ENCODE data around the gene DGKK.

DGKK gene

GRCh38 chrX:50431623-50432022 lies 39.0 kb downstream of the DGKK start:
- no peak for TF ChIP-seq CTCF (IDR thresholded peaks at IDR 0.05; ENCODE audit: insufficient read depth, low read depth, low read length, missing control alignments)
- no peak overlapping the region for H3K4me3 ChIP-seq (ENCODE audit: low read depth, low read length)
- DNase-seq (ENCODE audit: low read depth), result no peak

- DNase-seq (ENCODE audit: low read depth), result no peak
- no peak for TF ChIP-seq CTCF (IDR thresholded peaks at IDR 0.05; ENCODE audit: insufficient read depth, low read depth, low read length, missing control alignments)
- no peak overlapping the region for H3K4me3 ChIP-seq (ENCODE audit: low read depth, low read length)
Measured at GRCh38 chrX:50430917-50431575, 39.6 kb downstream of the DGKK start.

GRCh38 chrX:50428174-50428573 lies 42.5 kb downstream of the DGKK start:
- no peak overlapping the region for H3K4me3 ChIP-seq (ENCODE audit: low read depth, low read length)
- no peak for TF ChIP-seq CTCF (IDR thresholded peaks at IDR 0.05; ENCODE audit: insufficient read depth, low read depth, low read length, missing control alignments)
- no peak for DNase-seq (ENCODE audit: low read depth)

GRCh38 chrX:50407976-50408375 lies 62.6 kb downstream of the DGKK start:
- no peak for DNase-seq (ENCODE audit: low read depth)
- no peak overlapping the region for H3K4me3 ChIP-seq (ENCODE audit: low read depth, low read length)
- TF ChIP-seq CTCF (IDR thresholded peaks at IDR 0.05; ENCODE audit: insufficient read depth, low read depth, low read length, missing control alignments), result no peak

- no peak overlapping the region for H3K4me3 ChIP-seq (ENCODE audit: low read depth, low read length)
- no peak for DNase-seq (ENCODE audit: low read depth)
- no peak for TF ChIP-seq CTCF (IDR thresholded peaks at IDR 0.05; ENCODE audit: insufficient read depth, low read depth, low read length, missing control alignments)
Measured at GRCh38 chrX:50403903-50404302, 66.7 kb downstream of the DGKK start.

- no peak for DNase-seq (ENCODE audit: low read depth)
- H3K4me3 ChIP-seq (ENCODE audit: low read depth, low read length), result no peak overlapping the region
- TF ChIP-seq CTCF (IDR thresholded peaks at IDR 0.05; ENCODE audit: insufficient read depth, low read depth, low read length, missing control alignments), result no peak
Measured at GRCh38 chrX:50402886-50403285, 67.7 kb downstream of the DGKK start.

GRCh38 chrX:50393902-50394301 lies 76.7 kb downstream of the DGKK start:
- TF ChIP-seq CTCF (IDR thresholded peaks at IDR 0.05; ENCODE audit: insufficient read depth, low read depth, low read length, missing control alignments), result no peak
- DNase-seq (ENCODE audit: low read depth), result no peak
- H3K4me3 ChIP-seq (ENCODE audit: low read depth, low read length), result no peak overlapping the region

All from GM12865 (cell line).